ENCODE measurements around the gene ITPRID1. TPM values are rescaled to one million over a fixed set of nuclear protein-coding genes. Genes with fewer than 3 reads are reported as not detected.

Gene ITPRID1
- total RNA-seq, 1 experiment from 2014 or later = not detected

DNA sequence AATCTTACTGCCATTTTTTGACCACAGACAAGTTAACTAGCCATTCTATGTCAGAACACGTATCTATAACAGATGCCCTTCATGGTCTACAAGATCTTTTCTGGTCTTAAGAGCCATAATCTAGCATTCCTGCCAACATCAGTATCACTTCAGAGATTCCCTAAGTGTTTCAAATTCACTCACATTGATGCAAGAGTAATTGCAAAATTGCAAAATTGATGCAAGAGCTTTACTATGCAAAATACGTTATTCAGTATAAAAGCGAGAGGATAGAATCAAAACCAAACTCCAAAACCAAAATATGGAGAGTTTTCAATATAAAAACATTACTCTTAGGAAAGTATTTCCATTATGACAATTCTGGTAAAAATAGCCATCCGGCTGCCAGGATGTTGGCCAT is 135.0 kb downstream of the ITPRID1 start:
- DNase-seq (ENCODE audit: low read depth, low spot score) (no peak), ATAC-seq (no peak)
- no TSS peak for BruUV-seq (replicated peaks)
- Histone ChIP-seq H3K9me3 (ENCODE audit: control insufficient read depth, insufficient read depth, low read depth, low read length) (no peaks in the 10 kb centered on the region), H3K4me1 (ENCODE audit: control insufficient read depth, insufficient read depth, low read length) (no peaks in the 10 kb centered on the region), H3K27ac (ENCODE audit: low read length) (no peak overlapping the region), H3K36me3 (ENCODE audit: control insufficient read depth, insufficient read depth, low read length) (no peaks in the 10 kb centered on the region), H3K27me3 (ENCODE audit: control insufficient read depth, insufficient read depth, low read length) (no peaks in the 10 kb centered on the region), H3K4me3 (ENCODE audit: low read depth in 2 of 2, low read length in 2 of 2) (no peak overlapping the region)
- CTCF ChIA-PET = no interaction called here
- POLR2A ChIA-PET = no interaction called here
- no peak for TF ChIP-seq CTCF (IDR thresholded peaks at IDR 0.05)
- TF ChIP-seq POLR2AphosphoS5 (IDR thresholded peaks at IDR 0.05; ENCODE audit: low read depth, low read length) = no peak
- TF ChIP-seq SIN3A (IDR thresholded peaks at IDR 0.05; ENCODE audit: borderline replicate concordance, insufficient read depth, low read depth, low read length) = no peak
- no peak for TF ChIP-seq REST (IDR thresholded peaks at IDR 0.05; ENCODE audit: insufficient read depth in 1 of 2, low read depth in 2 of 2, low read length in 1 of 2)
- no peak for TF ChIP-seq TCF7L2 (IDR thresholded peaks at IDR 0.05; ENCODE audit: low read depth, low read length)
- intact Hi-C loops (cut with micrococcal nuclease; ENCODE audit: unreplicated experiment) = loop anchor here (1.0 kb wide), 1 partner anchor 87 kb away; no protein-coding TSS in a partner anchor
- in situ Hi-C loops (cut with HindIII; ENCODE audit: low pct_unique_long_range_greater_than_20kb, low sequenced_read_pairs) = no loop called here

- Histone ChIP-seq H3K9me3 (ENCODE audit: control insufficient read depth, insufficient read depth, low read depth, low read length) (no peaks in the 10 kb centered on the region), H3K27me3 (ENCODE audit: control insufficient read depth, insufficient read depth, low read length) (no peaks in the 10 kb centered on the region), H3K36me3 (ENCODE audit: control insufficient read depth, insufficient read depth, low read length) (no peaks in the 10 kb centered on the region), H3K27ac (ENCODE audit: low read length) (no peak overlapping the region), H3K4me3 (ENCODE audit: low read depth in 2 of 2, low read length in 2 of 2) (no peak overlapping the region), H3K4me1 (ENCODE audit: control insufficient read depth, insufficient read depth, low read length) (no peaks in the 10 kb centered on the region)
- in situ Hi-C loops (cut with HindIII; ENCODE audit: low pct_unique_long_range_greater_than_20kb, low sequenced_read_pairs) = no loop called here
- DNase-seq (ENCODE audit: low read depth, low spot score) (no peak), ATAC-seq (no peak)
- no TSS peak for BruUV-seq (replicated peaks)
- no peak for TF ChIP-seq TCF7L2 (IDR thresholded peaks at IDR 0.05; ENCODE audit: low read depth, low read length)
- TF ChIP-seq CTCF (IDR thresholded peaks at IDR 0.05) = no peak
- TF ChIP-seq SIN3A (IDR thresholded peaks at IDR 0.05; ENCODE audit: borderline replicate concordance, insufficient read depth, low read depth, low read length) = no peak
- TF ChIP-seq REST (IDR thresholded peaks at IDR 0.05; ENCODE audit: insufficient read depth in 1 of 2, low read depth in 2 of 2, low read length in 1 of 2) = no peak
- no peak for TF ChIP-seq POLR2AphosphoS5 (IDR thresholded peaks at IDR 0.05; ENCODE audit: low read depth, low read length)
- ChIA-PET POLR2A (no interaction called here), CTCF (no interaction called here)
- intact Hi-C loops (cut with micrococcal nuclease; ENCODE audit: unreplicated experiment) = no loop called here
Measured at GRCh38 chr7:31651234-31652062, 137.6 kb downstream of the ITPRID1 start.
